Raji (cell line): Measurements from ENCODE around the gene ZFYVE19.

Experiments used
- POLR2A ChIP-seq: IDR thresholded peaks from 2 replicates; pipeline ENCODE4 v1.6.1; 2011; ENCODE audit warnings: low read depth, low read length, control low read depth; ENCODE audit not compliant: insufficient read depth

ZFYVE19 gene

GRCh38 chr15:40792394-40792793 is 14.5 kb upstream of the ZFYVE19 start:
- TF ChIP-seq POLR2A: no peak

GRCh38 chr15:40793216-40793989 is 13.5 kb upstream of the ZFYVE19 start:
- TF ChIP-seq POLR2A: no peak

GRCh38 chr15:40796041-40796440 is 10.8 kb upstream of the ZFYVE19 start:
- TF ChIP-seq POLR2A: no peak

GRCh38 chr15:40796512-40796911 is 10.4 kb upstream of the ZFYVE19 start:
- no peak for TF ChIP-seq POLR2A

- no peak for TF ChIP-seq POLR2A
Observed at GRCh38 chr15:40799523-40799922, 7.4 kb upstream of the ZFYVE19 start.

- TF ChIP-seq POLR2A: no peak
Observed at GRCh38 chr15:40803076-40803475, 3.8 kb upstream of the ZFYVE19 start.

- no peak for TF ChIP-seq POLR2A
Observed at GRCh38 chr15:40803688-40804087, 3.2 kb upstream of the ZFYVE19 start.

GRCh38 chr15:40806672-40807027 is 239 bp upstream of the ZFYVE19 start:
- TF ChIP-seq POLR2A: no peak

- no peak for TF ChIP-seq POLR2A
Observed at GRCh38 chr15:40807888-40808461, 1.1 kb downstream of the ZFYVE19 start.

GRCh38 chr15:40808861-40809450 is 2.1 kb downstream of the ZFYVE19 start:
- no peak for TF ChIP-seq POLR2A

- no peak for TF ChIP-seq POLR2A
Observed at GRCh38 chr15:40812721-40813425, 6.0 kb downstream of the ZFYVE19 start.

- no peak for TF ChIP-seq POLR2A
Observed at GRCh38 chr15:40815042-40815698, 8.3 kb downstream of the ZFYVE19 start.

- no peak for TF ChIP-seq POLR2A
Observed at GRCh38 chr15:40819048-40819447, 12.2 kb downstream of the ZFYVE19 start.

GRCh38 chr15:40821195-40821594 is 14.3 kb downstream of the ZFYVE19 start:
- no peak for TF ChIP-seq POLR2A

GRCh38 chr15:40823572-40824343 is 16.9 kb downstream of the ZFYVE19 start:
- TF ChIP-seq POLR2A: no peak
